ENCODE results near the gene OPTC.

Gene OPTC

GRCh38 chr1:203524824-203525223 lies 30.9 kb downstream of the OPTC start:
- no peak for DNase-seq (ENCODE audit: low read depth)
- no peak for TF ChIP-seq CTCF (IDR thresholded peaks at IDR 0.05; ENCODE audit: low read length, missing control alignments)
- no peak overlapping the region for H3K4me3 ChIP-seq (replicated peaks; ENCODE audit: low read depth, low read length)

GRCh38 chr1:203525685-203526084 lies 31.7 kb downstream of the OPTC start:
- TF ChIP-seq CTCF (IDR thresholded peaks at IDR 0.05; ENCODE audit: low read length, missing control alignments): no peak
- no peak for DNase-seq (ENCODE audit: low read depth)
- H3K4me3 ChIP-seq (replicated peaks; ENCODE audit: low read depth, low read length): no peak overlapping the region

GRCh38 chr1:203526130-203526529 lies 32.2 kb downstream of the OPTC start:
- no peak for DNase-seq (ENCODE audit: low read depth)
- H3K4me3 ChIP-seq (replicated peaks; ENCODE audit: low read depth, low read length): no peak overlapping the region
- TF ChIP-seq CTCF (IDR thresholded peaks at IDR 0.05; ENCODE audit: low read length, missing control alignments): no peak

GRCh38 chr1:203526572-203526971 lies 32.6 kb downstream of the OPTC start:
- no peak for DNase-seq (ENCODE audit: low read depth)
- TF ChIP-seq CTCF (IDR thresholded peaks at IDR 0.05; ENCODE audit: low read length, missing control alignments): no peak
- no peak overlapping the region for H3K4me3 ChIP-seq (replicated peaks; ENCODE audit: low read depth, low read length)

- no peak overlapping the region for H3K4me3 ChIP-seq (replicated peaks; ENCODE audit: low read depth, low read length)
- TF ChIP-seq CTCF (IDR thresholded peaks at IDR 0.05; ENCODE audit: low read length, missing control alignments): no peak
- no peak for DNase-seq (ENCODE audit: low read depth)
Measured at GRCh38 chr1:203527013-203527412, 33.1 kb downstream of the OPTC start.

GRCh38 chr1:203528063-203528462 lies 34.1 kb downstream of the OPTC start:
- DNase-seq (ENCODE audit: low read depth): no peak
- H3K4me3 ChIP-seq (replicated peaks; ENCODE audit: low read depth, low read length): no peak overlapping the region
- TF ChIP-seq CTCF (IDR thresholded peaks at IDR 0.05; ENCODE audit: low read length, missing control alignments): no peak

GRCh38 chr1:203528976-203529835 lies 35.3 kb downstream of the OPTC start:
- no peak for DNase-seq (ENCODE audit: low read depth)
- no peak for TF ChIP-seq CTCF (IDR thresholded peaks at IDR 0.05; ENCODE audit: low read length, missing control alignments)
- H3K4me3 ChIP-seq (replicated peaks; ENCODE audit: low read depth, low read length): no peak overlapping the region

Data from fibroblast of pulmonary artery (primary cell).